Stromal cell of bone marrow (primary cell): Measurements from ENCODE around the gene SRD5A1.

Source experiments
- DNase-seq: peaks from one replicate; pipeline ENCODE4 v3.0.0-alpha.2; 2012; ENCODE audit warnings: low read depth

Gene SRD5A1

GRCh38 chr5:6713274-6714225 lies 80.3 kb downstream of the SRD5A1 start, which contains the start of gene TENT4A:
Gene TENT4A, plus strand, starts transcription at chr5:6713432. Its CDS starts 552 bp downstream, at chr5:6713984.
- DNase-seq = no peak

- no peak for DNase-seq
Measured at GRCh38 chr5:6714226-6715041, 81.2 kb downstream of the SRD5A1 start.

DNA sequence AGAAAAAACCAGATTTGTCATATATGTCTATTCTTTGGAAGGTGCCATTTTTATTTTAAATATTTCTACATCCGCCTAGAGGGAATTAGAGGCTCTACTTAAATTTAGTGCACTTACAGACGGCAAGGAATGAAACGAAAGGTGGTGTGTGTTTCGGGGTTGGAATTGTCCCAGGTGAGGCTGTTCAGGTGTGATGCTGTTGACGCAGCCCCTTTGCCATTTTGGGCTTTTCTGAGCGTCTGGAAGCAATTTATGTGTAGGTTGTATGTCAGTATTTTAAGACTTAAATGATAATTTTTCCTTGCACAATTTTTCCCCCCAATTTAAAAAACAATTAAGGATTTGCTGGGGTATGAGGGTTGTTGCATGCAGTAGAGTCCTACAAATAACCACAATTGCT lies 82.0 kb downstream of the SRD5A1 start:
- no peak for DNase-seq

GRCh38 chr5:6715758-6716628 lies 82.8 kb downstream of the SRD5A1 start:
- no peak for DNase-seq

GRCh38 chr5:6716629-6717149 lies 83.4 kb downstream of the SRD5A1 start:
- no peak for DNase-seq

DNA sequence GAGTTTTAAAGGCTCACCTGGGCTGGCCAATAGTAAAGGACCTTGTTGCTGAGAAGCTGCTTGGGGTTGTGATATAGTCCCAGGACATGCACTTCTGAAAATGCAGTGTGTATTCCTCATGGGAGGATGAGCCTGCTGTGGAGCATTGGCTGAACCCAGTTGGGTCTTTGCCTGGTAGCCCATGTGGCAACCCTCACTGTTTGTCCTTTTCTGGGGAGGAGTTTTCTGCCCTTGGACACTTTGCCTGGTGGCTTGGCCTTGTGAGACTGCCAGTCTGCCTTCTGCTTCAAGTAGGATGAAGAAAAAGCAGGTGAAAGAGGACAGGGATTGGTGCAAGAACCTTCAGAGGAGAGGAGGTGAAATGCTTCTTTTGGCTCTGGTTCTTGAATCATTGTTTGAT lies 84.0 kb downstream of the SRD5A1 start:
- no peak for DNase-seq

DNA sequence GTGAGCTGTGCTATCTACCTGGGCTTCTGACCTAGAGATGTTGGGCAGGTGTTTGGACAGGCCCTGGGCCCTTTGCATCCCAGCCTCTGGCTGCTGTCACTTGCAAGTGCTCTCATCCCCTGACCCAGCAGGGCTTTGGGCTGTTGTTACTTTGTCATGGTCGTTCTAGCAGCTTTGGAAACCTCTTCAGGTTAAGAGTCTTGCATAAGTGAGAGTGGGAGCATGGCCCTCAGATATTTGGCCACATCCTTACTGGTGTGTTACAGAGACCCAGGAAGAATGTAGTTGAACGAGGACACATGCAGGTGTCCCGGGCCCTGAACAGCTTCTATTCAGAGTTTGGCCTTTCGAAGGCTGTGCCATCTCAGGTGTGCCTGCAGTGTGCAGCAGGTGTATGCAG lies 84.4 kb downstream of the SRD5A1 start:
- no peak for DNase-seq

DNA sequence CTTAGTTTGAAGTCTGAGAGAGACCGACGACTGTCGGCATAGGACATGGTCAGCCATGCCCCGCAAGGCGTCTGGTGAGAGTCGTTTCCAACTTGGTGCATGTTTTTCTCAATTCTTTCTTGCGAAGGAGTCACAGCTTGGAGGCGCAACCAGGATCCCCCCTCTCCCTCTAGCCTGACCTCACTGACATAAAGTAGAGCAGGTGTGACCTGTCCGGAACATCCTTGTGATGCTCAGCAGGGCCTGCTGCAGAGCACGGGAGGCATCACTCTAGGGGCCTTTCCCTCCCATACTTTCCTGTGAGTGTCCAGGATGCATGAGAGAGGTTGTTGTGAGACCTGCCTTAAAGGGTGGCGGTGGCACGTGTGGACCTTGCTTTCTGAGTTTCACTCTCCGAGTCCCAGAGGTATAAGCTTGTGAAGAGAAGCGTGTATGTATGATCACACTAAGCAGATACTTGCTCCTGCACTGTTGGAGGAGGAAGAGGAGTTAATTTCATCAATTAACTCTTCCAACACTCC lies 85.0 kb downstream of the SRD5A1 start:
- DNase-seq = no peak

GRCh38 chr5:6718718-6719117 lies 85.5 kb downstream of the SRD5A1 start:
- DNase-seq = no peak

DNA sequence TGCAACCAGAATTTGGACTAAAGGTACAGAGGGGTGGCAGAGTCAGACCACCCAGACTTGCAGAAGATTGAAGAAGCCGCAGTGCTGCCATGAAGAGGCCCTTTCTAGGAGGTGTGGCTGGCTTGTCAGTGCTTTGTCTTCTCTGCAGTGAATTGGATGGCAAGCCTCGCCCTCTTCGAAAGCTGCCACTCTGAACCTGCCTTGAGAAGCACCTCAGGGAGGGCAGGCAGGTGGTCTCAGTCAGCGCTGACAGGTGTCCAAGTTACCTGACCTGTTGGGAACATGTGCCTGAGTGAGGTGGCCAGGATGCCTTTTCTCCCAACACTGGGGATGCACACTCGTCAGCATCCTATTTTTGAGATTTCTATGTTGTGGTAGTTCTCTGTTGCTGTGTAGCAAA lies 86.2 kb downstream of the SRD5A1 start:
- DNase-seq = no peak

GRCh38 chr5:6719896-6720560 lies 86.8 kb downstream of the SRD5A1 start:
- no peak for DNase-seq

GRCh38 chr5:6720561-6720921 lies 87.3 kb downstream of the SRD5A1 start:
- DNase-seq = no peak

GRCh38 chr5:6721442-6721841 lies 88.2 kb downstream of the SRD5A1 start:
- no peak for DNase-seq

GRCh38 chr5:6722015-6722414 lies 88.8 kb downstream of the SRD5A1 start:
- DNase-seq = no peak

GRCh38 chr5:6723122-6723815 lies 90.0 kb downstream of the SRD5A1 start:
- no peak for DNase-seq

DNA sequence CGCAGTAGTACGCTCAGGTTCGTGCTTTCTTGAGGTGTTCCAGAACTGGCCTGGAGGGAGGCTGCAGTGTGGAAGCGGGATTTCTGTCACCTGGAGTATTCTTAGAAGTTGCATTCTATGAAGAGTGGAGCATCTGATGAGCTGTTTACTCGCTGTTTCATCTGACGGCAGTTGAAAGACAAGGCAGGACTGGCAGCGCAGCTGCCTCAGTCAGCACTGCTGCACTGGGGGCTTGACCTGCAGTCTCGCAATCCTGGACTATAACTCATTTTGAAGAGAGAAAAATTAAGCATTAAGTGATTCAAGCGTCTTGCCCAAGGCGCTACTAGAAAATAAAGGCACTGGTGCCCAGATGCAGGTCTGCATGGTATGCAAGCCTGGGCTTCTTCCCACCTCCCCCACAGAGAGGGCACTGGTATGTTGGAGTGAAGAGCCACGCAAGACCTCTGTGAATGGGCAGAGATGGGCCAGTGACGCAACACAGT lies 90.6 kb downstream of the SRD5A1 start:
- no peak for DNase-seq
